GM13977 (cell line): Measurements from ENCODE around the gene C3orf20.

Source experiments
- DNase-seq: peaks from one replicate; pipeline ENCODE4 v3.0.0; 2012; ENCODE audit warnings: low spot score
- in situ Hi-C: fragments of 300-500 bp; cut with MboI; formaldehyde crosslinking; loops from one replicate; pipeline ENCODE4 v1.12.0; 2022; ENCODE audit warnings: low sequenced_read_pairs, low pct_unique_long_range_greater_than_20kb, mixed read lengths, inconsistent platforms; ENCODE audit not compliant: unreplicated experiment
- TF ChIP-seq, protein P1 (sequence below): IDR thresholded peaks from 2 replicates; pipeline ENCODE4 v1.5.1; 2012; ENCODE audit warnings: mild to moderate bottlenecking, control low read depth; ENCODE audit not compliant: insufficient read depth; ENCODE audit errors: extremely low read depth, missing control alignments

The C3orf20 gene

DNA sequence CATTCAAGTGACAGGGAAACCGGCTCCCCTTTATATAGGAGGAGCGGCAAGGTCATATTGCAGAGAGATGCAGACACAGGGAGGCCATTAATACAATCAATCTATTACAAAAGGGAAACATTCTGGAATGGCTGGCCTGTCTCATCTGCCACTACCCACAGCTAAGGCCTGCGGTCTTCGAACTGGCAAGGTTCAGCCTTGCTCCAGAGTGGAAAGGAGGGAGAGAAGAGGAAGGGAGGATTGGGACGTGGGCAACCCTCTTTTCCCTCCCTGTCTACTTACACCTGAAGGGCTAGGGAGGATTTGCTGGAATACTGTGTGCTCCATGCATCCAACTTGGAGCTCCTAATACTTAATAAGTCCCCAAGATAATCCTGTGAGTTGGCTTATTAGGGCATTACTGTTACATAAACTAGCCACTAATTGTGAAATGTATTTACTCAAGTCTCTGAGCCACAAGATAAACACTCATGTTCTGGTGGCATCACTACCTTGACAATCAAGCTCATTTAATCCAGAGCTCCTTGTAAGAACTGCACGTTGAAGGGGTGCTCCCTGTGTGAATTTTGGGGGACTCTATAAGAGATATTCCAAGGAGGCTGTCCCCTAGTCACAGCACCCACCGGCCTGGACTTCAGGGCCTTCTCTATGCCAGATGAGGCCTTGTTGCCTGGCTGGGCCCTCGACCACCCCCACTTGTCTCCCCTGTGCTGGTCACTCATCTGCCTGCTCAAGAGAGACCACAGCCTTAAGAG lies 43.1 kb upstream of the C3orf20 start:
- in situ Hi-C loops, result no loop called here
- DNase-seq, result no peak
- TF ChIP-seq, protein P1, sequence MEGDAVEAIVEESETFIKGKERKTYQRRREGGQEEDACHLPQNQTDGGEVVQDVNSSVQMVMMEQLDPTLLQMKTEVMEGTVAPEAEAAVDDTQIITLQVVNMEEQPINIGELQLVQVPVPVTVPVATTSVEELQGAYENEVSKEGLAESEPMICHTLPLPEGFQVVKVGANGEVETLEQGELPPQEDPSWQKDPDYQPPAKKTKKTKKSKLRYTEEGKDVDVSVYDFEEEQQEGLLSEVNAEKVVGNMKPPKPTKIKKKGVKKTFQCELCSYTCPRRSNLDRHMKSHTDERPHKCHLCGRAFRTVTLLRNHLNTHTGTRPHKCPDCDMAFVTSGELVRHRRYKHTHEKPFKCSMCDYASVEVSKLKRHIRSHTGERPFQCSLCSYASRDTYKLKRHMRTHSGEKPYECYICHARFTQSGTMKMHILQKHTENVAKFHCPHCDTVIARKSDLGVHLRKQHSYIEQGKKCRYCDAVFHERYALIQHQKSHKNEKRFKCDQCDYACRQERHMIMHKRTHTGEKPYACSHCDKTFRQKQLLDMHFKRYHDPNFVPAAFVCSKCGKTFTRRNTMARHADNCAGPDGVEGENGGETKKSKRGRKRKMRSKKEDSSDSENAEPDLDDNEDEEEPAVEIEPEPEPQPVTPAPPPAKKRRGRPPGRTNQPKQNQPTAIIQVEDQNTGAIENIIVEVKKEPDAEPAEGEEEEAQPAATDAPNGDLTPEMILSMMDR, result no peak

DNA sequence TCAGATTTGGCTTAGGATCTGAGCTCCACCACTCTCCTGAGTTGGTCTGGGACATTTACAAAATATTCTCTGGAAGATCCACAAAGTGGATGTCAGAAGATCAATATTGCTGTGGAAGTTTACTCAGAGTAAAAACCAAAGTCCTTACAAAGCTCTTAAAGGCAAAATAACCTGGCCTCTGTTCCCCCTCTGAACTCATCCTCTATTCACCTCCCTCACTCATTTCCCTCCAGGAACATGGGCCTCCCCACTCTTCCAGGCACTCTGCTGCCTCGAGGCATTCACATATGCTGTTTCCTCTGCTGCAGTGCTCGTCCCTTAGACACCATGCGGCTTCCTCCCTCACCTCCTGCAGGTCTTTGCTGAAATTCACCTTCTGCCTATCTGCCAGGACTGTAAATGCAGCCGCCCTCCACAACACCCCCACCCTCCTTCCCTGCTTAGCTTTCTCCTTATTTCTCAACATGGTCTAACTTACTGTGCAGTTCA lies 42.5 kb upstream of the C3orf20 start:
- TF ChIP-seq, protein P1, result no peak
- in situ Hi-C loops, result no loop called here
- DNase-seq, result no peak

DNA sequence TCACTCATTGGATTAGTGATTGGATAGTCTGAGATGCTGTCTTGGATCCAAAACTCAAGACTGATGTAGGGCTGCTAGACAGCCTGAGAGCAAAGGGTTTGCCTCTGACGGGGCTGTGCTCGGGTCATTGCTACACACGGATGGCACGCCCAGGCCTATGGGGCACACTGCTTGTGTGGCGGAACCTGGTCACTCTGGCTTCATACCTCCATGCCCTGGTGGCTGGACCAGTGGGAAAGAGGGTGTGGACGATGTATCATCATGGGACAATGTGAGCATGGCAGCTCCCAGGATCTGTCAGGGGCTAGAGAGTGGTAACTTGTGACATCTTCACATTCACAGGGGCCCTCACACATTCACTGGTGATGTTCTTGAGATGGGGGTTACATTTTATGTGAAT lies 41.5 kb upstream of the C3orf20 start:
- in situ Hi-C loops, result no loop called here
- no peak for DNase-seq
- TF ChIP-seq, protein P1, result no peak

DNA sequence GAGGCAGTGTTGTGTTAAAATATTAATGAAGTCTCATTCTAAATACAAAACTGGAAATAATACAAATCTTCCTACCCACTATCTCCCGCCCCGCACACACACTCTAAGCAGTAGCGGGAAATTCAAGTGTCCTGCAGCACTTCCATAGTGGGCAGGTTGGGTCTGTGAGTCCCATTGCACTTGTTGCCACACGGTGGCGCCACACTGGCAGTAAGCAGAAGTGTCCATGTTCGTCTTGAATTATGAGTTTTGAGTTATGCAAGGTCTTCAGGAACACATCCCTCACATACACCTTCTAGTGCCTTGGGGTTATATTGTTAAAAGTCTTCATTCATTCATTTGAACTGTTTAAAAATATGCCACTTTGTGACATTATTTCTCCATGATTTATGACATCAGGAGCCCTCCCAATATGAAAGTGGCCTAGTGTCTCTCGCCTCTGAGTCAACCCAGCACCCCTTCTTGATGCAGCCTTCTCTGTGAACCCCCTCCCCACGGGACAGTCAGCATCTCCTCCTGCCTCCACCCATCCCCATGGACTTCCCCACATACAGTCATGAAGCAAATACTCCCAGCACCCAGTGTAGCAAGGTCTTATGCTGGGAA lies 41.0 kb upstream of the C3orf20 start:
- DNase-seq, result peak; percentile 69
- TF ChIP-seq, protein P1, result peak; percentile 91
- in situ Hi-C loops, result no loop called here

DNA sequence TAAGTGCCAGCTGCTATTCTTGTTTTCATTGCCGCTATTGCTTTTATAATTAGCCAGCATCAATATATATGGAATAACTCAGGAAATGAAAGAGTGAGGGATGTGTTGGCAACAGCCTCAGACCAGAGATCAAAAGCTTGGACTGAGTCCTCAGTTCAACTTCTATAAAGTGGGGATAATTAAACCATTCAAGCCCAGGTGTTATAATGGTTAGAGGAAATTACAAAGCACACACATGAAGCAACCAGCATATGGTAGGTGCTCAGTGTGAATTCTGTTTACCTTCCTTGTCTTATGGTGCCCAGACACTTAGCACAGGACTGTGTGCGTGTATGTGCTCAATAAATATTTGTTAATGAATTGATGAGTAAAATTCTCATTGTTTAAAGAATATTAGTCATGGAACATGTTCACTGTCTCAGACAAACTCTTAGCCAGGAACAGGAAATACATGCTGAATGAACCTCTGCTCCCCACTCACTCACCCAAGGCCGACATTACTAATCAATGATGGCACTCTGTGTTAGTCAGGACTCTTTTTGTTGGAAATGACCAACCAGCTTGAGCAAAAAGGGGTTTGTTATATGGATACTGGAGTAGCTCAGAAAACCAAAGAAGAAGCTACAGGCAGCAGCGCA lies 40.1 kb upstream of the C3orf20 start:
- no peak for DNase-seq
- in situ Hi-C loops, result no loop called here

DNA sequence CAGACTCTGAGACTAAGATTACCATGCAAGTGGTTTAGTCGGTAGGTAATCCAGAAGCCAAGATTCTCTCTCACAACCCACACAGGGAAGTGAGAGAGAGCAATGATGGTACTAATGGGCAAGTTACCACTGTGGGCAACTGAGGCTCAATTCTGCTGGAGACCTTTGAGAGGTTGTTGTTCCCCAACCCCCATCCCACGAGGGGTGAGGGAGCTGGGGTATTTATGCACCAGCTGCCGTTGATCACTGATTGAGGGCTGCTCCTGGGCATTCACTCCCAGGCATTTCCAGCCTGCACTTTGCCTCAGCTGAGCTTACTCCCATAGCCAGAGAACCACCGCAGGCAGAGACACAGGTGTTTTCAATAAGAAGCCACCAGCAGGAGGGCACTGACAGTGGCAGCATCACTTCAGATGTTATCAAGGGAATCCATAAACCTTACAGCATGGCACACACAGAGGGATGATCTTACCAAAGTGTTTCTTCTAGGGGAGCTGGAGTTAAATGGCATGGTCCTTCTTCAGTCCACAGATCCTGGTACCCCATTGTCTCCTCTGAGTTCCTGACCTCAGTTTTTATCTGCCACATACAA lies 38.3 kb upstream of the C3orf20 start:
- TF ChIP-seq, protein P1, result no peak
- in situ Hi-C loops, result no loop called here
- no peak for DNase-seq

More for the DNA sequence above, 40.1 kb upstream of the C3orf20 start:
- TF ChIP-seq, protein P1, result no peak
